Stimulated activated CD4-positive, alpha-beta T cell treated with anti-CD3 and anti-CD28 coated beads, Interleukin-15, amount 100 ng/mL, for 1 hour (primary cell): Measurements from ENCODE around the gene SERPIND1.
"Not testable (repeated sequence)": the region's sequence is repeated elsewhere in the genome, so short reads cannot be mapped to it uniquely, and the experiment has no call there.

Source experiments
- DNase-seq, 2 donors: peaks; one replicate each; pipeline ENCODE4 v3.0.0-alpha.2; 2020; ENCODE audit warnings: low read depth in 1 of 2, low spot score in 1 of 2

Gene SERPIND1

DNA sequence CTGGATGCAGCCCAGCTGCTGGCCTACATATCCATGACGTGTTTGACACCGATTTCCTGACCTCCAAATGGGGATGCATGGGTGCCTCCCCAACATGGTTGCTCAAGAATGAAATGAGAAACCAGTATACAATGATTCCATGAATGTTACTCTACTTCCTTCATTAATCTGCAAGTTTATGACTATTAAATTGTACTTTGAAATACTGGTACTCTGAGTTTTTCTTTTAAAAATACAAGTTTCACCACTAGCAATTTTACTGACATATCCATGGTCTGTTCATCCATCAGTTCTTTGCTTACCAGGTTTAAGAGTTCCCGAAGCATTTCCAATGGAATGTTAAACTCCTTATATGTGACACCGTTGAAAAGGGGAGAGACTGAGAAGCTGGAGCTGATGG lies 39.1 kb downstream of the SERPIND1 start:
- DNase-seq, result no peak

DNA sequence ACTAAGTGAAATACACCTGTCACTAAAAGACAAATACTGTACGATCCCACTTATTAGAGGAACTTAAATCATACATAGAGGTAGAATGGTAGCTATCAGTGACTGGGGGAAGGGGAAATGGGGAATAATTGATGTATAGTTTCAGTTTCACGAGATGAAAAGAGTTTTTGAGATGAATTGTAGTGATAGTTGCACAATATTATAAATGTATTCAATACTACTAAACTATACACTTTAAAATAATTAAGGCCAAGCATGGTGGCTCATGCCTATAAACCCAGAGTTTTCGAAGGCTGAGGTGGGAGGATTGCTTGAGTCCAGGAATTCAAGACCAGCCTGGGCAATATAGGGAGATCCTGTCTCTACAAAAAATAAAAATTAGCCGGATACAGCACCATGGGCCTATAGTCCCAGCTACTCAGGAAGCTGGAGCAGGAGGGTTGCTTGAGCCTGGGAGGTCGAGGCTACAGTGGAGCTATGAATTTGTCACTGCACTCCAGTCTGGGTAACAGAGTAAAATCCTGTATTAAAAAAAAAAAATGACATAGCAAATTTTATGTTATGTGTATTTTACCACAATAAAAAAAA lies 40.4 kb downstream of the SERPIND1 start:
- no peak for DNase-seq

DNA sequence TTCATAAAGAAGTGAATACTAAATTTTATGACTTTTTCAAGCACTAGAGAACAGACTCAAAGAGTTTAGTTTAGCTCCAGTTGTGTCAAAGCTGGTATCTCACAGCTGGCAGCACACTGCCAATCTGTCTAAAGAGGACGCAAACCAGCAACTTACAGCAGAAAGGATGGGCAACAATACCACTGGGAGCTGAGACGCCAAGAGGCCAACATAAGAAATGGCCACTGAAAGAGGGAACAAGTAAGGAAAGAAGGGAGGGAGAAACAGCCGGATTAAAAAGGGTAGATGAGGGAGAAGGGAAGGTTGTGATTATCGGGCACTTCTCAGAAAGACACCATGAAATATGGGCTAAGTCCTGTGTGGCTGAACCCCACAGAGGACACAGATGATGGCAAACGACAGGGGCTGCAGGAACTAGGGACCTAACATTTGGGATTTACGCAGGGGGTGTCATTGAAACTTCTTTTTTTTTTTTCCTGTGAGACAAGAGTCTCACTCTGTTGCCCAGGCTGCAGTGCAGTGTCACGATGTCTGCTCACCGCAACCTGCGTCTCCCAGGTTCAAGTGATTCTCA lies 41.7 kb downstream of the SERPIND1 start:
- DNase-seq, result no peak

DNA sequence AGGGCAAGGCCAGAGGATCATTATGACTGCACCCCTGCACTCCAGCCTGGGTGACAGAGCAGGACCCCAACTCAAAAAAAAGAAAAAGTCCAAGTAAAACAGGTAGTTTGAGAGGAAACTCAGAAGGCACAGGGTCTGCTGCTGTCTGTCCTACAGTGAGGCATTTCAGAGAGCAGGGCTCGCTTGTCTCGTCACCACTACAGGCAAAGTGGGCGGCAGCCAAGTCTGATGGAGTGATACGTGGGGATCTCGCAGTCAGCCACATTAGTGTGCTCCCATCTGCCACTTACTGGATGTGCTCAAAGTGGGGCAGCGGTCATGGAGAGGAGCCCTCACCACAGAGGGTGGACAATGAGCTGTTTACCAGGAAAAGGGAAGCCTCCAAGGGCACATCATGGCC lies 42.6 kb downstream of the SERPIND1 start:
- DNase-seq, result no peak

DNA sequence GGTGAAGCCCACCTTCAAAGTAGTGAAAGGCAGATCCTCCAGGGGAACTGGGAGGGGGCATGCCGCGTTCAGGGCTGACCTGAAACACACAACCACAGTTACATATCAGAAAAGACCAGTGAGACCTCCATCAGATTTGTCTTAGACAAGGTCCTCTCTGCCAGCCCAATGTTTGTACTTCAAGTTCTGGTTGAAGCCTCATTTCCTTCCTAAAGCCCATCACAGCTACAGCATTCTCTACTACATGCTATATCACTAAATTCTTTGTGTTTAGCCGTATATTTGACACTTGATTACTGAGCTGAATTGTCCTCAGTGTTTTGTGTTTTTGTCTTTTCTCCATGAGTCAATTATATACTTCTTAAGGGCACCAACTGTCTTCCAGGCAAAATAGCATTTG lies 44.6 kb downstream of the SERPIND1 start:
- no peak for DNase-seq

DNA sequence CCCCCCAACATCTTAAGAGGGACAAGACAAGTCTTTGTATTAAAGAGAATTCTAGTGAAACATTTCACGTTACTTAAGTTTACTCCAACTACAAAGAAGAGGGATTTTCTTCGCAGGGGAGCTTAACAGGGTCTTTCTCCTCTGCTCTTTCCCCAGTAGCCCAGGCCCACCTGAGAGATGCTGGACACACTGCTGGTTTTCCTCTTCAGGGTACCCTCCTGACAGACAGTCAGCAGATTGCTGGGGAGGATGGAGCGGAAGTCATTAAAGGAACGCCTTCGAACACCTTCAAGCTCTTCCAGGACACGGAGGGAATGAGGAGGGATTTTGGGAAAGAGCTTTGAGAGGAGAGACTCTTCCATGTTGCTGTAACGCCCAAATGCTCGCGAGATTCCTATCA lies 45.6 kb downstream of the SERPIND1 start:
- DNase-seq, result no peak

- DNase-seq, result not testable (repeated sequence)
Observed at GRCh38 chr22:20821717-20822239, 47.9 kb downstream of the SERPIND1 start.

GRCh38 chr22:20822240-20822639 lies 48.3 kb downstream of the SERPIND1 start:
- DNase-seq, result no peak

- DNase-seq, result no peak
Observed at GRCh38 chr22:20823264-20823663, 49.4 kb downstream of the SERPIND1 start.

DNA sequence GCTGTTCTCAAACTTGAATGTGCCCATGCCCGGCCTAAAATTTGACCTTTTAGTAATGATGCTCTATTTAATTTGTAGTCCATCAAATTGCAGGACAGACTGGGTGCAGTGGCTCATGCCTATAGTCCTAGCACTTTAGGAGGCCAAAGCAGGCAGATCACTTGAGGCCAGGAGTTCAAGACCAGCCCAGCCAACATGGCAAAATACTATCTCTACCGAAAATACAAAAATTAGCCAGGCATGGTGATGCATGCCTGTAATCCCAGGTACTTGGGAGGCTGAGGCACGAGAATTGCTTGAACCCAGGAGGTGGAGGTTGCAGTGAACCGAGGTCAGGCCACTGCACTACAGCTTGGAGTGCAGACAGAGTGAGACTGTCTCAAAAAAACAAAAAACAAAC lies 51.3 kb downstream of the SERPIND1 start:
- not testable (repeated sequence) for DNase-seq

GRCh38 chr22:20825624-20826023 lies 51.7 kb downstream of the SERPIND1 start:
- no peak for DNase-seq

DNA sequence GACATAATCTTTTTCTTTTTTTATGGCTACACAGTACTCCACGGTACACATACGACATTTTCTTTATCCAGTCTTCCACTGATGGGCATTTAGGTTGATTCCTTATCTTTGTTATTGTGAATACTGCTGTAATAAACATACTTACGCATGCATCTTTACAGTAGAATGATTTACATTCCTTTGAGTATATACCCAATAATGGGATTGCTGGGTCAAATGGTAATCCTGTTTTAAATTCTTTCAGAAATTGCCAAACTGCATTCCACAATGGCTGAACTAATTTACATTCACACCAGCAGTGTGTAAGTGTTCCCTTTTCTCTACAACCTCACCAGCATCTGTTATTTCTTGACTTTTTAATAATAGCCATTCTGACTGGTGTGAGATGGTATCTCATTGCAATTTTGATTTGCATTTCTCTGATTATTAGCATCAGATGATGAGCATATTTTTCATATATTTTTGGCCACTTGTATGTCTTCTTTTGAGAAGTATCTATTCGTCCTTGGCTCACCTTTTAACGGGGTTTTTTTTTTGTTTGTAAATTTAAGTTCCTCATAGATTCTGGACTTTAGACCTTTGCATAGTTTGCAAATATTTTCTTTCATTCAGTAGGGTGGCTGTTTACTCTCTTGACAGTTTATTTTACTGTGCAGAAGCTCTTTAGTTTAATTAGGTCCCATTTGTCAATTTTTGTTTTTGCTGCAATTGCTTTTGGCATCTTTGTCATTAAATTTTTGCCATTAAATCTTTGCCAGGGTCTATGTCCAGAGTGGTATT lies 52.6 kb downstream of the SERPIND1 start:
- DNase-seq, result not testable (repeated sequence)

GRCh38 chr22:20829491-20830134 lies 55.7 kb downstream of the SERPIND1 start:
- DNase-seq, result no peak

- no peak for DNase-seq
Observed at GRCh38 chr22:20833225-20833665, 59.3 kb downstream of the SERPIND1 start.

DNA sequence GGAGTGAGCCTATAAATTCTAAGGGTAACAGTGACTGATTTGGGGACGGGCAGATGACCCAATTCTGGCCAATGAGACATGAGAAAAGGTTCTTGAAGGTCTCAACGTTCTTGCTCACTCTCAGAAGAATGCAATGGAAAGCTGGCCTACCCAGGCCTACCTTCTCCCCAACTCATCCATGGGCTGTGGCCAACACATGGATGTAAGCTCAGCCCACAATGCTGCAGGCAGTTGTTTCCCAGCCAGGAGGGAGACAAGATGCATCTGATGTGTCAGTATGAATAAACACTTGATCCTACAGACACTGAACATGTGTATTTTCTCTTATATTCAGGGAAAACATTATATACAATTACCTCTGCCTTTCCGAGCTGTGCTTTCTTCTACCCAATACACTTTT lies 60.3 kb downstream of the SERPIND1 start:
- no peak for DNase-seq

DNA sequence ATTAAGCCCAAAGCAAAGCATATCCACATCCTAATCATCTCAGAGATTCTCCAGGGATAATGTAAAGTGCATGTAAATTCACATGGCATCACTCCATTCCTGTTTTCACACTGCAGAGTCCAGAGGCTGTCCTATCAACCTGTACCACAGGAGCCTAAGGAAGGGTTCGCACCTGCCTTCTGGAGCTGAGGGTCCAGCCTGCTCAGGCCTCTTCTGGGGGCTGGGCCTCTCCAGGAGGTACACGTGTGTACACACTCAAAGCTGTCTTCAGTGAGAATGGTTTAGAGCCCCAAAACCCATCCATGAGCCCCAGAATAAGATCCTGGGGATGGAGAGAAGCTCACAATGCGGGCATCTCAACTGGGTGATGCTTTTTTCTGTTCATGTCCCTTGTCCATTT lies 60.8 kb downstream of the SERPIND1 start:
- DNase-seq, result no peak
